Osteocyte (in vitro differentiated cells): ENCODE measurements around the gene CNGB1. TPM values are rescaled to one million over a fixed set of nuclear protein-coding genes. Genes with fewer than 3 reads are reported as not detected.

ENCODE experiments used
- DNase-seq: peaks from one replicate; pipeline ENCODE4 v3.0.0; 2021; ENCODE audit warnings: mixed read lengths; ENCODE audit not compliant: unreplicated experiment; ENCODE audit errors: extremely low spot score
- H3K27ac Mint-ChIP-seq: one replicate; pipeline ENCODE4 v1.8.0; 2021; ENCODE audit warnings: mild to moderate bottlenecking, mixed read lengths; ENCODE audit not compliant: unreplicated experiment
- H3K27me3 Mint-ChIP-seq: one replicate; pipeline ENCODE4 v1.8.0; 2021; ENCODE audit warnings: mixed read lengths; ENCODE audit not compliant: unreplicated experiment
- H3K36me3 Mint-ChIP-seq: one replicate; pipeline ENCODE4 v1.8.0; 2021; ENCODE audit warnings: mixed read lengths; ENCODE audit not compliant: unreplicated experiment
- H3K4me1 Mint-ChIP-seq: one replicate; pipeline ENCODE4 v1.8.0; 2021; ENCODE audit warnings: mixed read lengths; ENCODE audit not compliant: unreplicated experiment
- H3K4me3 Mint-ChIP-seq: one replicate; pipeline ENCODE4 v1.8.0; 2021; ENCODE audit warnings: mild to moderate bottlenecking, moderate library complexity, mixed read lengths; ENCODE audit not compliant: unreplicated experiment
- H3K9me3 Mint-ChIP-seq: one replicate; pipeline ENCODE4 v1.8.0; 2021; ENCODE audit warnings: mixed read lengths; ENCODE audit not compliant: unreplicated experiment
- CTCF ChIP-seq: fragments of 200-600 bp; sonication (generic); IDR thresholded peaks from 2 replicates; pipeline ENCODE4 v1.5.0; 2021; ENCODE audit warnings: antibody characterized with exemption, mild to moderate bottlenecking, moderate library complexity
- total RNA-seq: library from RNA; stranded (reverse); gene quantifications from 2 replicates; pipeline ENCODE4 v1.2.1, GENCODE V29; 2021

The CNGB1 gene
- total RNA-seq, 1 donor from 2014 or later = not detected

GRCh38 chr16:57996406-57997175 is 25.7 kb upstream of the CNGB1 start:
- H3K27me3 Mint-ChIP-seq = no peaks in the 10 kb centered on the region
- no peak for TF ChIP-seq CTCF

GRCh38 chr16:57995721-57996405 is 24.9 kb upstream of the CNGB1 start:
- no peaks in the 10 kb centered on the region for H3K9me3 Mint-ChIP-seq
- TF ChIP-seq CTCF = no peak
- H3K36me3 Mint-ChIP-seq = peaks cover 7% of the 10 kb centered on the region
- peaks cover 12% of the 10 kb centered on the region for H3K4me1 Mint-ChIP-seq
- H3K4me3 Mint-ChIP-seq = no peak overlapping the region
- no peaks in the 10 kb centered on the region for H3K27me3 Mint-ChIP-seq
- H3K27ac Mint-ChIP-seq = no peak overlapping the region
- DNase-seq = no peak

More at GRCh38 chr16:57996406-57997175, 25.7 kb upstream of the CNGB1 start:
- Mint-ChIP-seq H3K9me3 (no peaks in the 10 kb centered on the region), H3K4me1 (peaks cover 16% of the 10 kb centered on the region), H3K4me3 (no peak overlapping the region), H3K27ac (no peak overlapping the region), H3K36me3 (peaks cover 7% of the 10 kb centered on the region)
- DNase-seq = no peak

GRCh38 chr16:57994778-57995177 is 23.9 kb upstream of the CNGB1 start:
- no peak overlapping the region for H3K27ac Mint-ChIP-seq
- H3K36me3 Mint-ChIP-seq = peaks cover 7% of the 10 kb centered on the region
- H3K27me3 Mint-ChIP-seq = no peaks in the 10 kb centered on the region
- TF ChIP-seq CTCF = peak; percentile 44
- DNase-seq = no peak
- peaks cover 12% of the 10 kb centered on the region for H3K4me1 Mint-ChIP-seq
- H3K9me3 Mint-ChIP-seq = no peaks in the 10 kb centered on the region
- H3K4me3 Mint-ChIP-seq = no peak overlapping the region

- Mint-ChIP-seq H3K4me1 (peaks cover 10% of the 10 kb centered on the region), H3K4me3 (no peak overlapping the region), H3K36me3 (peaks cover 7% of the 10 kb centered on the region), H3K9me3 (no peaks in the 10 kb centered on the region), H3K27ac (no peak overlapping the region), H3K27me3 (no peaks in the 10 kb centered on the region)
- TF ChIP-seq CTCF = no peak
- DNase-seq = no peak
These were observed 23.4 kb upstream of the CNGB1 start for GRCh38 chr16:57994361-57994760.

- no peak for TF ChIP-seq CTCF
These were observed 23.0 kb upstream of the CNGB1 start for GRCh38 chr16:57993897-57994296.

More at GRCh38 chr16:57993897-57994296, 23.0 kb upstream of the CNGB1 start:
- peaks cover 5% of the 10 kb centered on the region for H3K4me1 Mint-ChIP-seq
- no peaks in the 10 kb centered on the region for H3K9me3 Mint-ChIP-seq
- H3K27ac Mint-ChIP-seq = no peak overlapping the region
- H3K27me3 Mint-ChIP-seq = no peaks in the 10 kb centered on the region
- no peak overlapping the region for H3K4me3 Mint-ChIP-seq
- DNase-seq = no peak
- peaks cover 7% of the 10 kb centered on the region for H3K36me3 Mint-ChIP-seq
